HepG2 (cell line): Measurements from ENCODE around the gene MCRS1.

Experiments
- ASH2L ChIP-seq: fragments of 300-600, 200-600 bp; sonication (generic); IDR thresholded peaks from 2 replicates; pipeline ENCODE4 v1.7.0; 2017; ENCODE audit warnings: low read depth, mild to moderate bottlenecking, moderate library complexity, mixed read lengths, low read length; ENCODE audit not compliant: insufficient read length
- CREM ChIP-seq, 2 experiments: sonication (generic) in 1 of 2; formaldehyde crosslinking in 1 of 2; IDR thresholded peaks; 2 replicates each; pipeline versions ENCODE4 v1.4.0 to v1.6.1; 2016 to 2020; ENCODE audit warnings: antibody characterized with exemption in 1 of 2, mild to moderate bottlenecking in 1 of 2, missing genetic modification reagents in 1 of 2
- KDM6A ChIP-seq: IDR thresholded peaks from 2 replicates; pipeline ENCODE4 v1.6.1; 2016; ENCODE audit warnings: low read depth
- NFE2L1 ChIP-seq: sonication (generic); formaldehyde crosslinking; IDR thresholded peaks from 2 replicates; pipeline ENCODE4 v1.4.0; 2020; ENCODE audit warnings: missing genetic modification reagents, mild to moderate bottlenecking, borderline replicate concordance
- POLR2A ChIP-seq, 2 experiments: IDR thresholded peaks; 2 replicates each; pipeline ENCODE4 v1.6.1; 2011; ENCODE audit warnings: low read depth in 2 of 2, low read length in 2 of 2, mild to moderate bottlenecking in 1 of 2, moderate library complexity in 1 of 2; ENCODE audit not compliant: insufficient read depth in 1 of 2
- WIZ ChIP-seq: sonication (generic); formaldehyde crosslinking; IDR thresholded peaks from 2 replicates; pipeline ENCODE4 v1.5.1; 2020; ENCODE audit warnings: mild to moderate bottlenecking, missing genetic modification reagents
- YEATS2 ChIP-seq: sonication (generic); formaldehyde crosslinking; IDR thresholded peaks from 2 replicates; pipeline ENCODE4 v1.4.0; 2020; ENCODE audit warnings: missing genetic modification reagents, borderline replicate concordance
- ZNF143 ChIP-seq: sonication (generic); formaldehyde crosslinking; IDR thresholded peaks from 2 replicates; pipeline ENCODE4 v1.4.0; 2020; ENCODE audit warnings: missing genetic modification reagents
- TF ChIP-seq, protein P1 (sequence below): sonication (generic); formaldehyde crosslinking; IDR thresholded peaks from 2 replicates; pipeline ENCODE4 v1.5.1; 2020; ENCODE audit warnings: mild to moderate bottlenecking, moderate library complexity, missing genetic modification reagents
- TF ChIP-seq, protein P2 (sequence below): sonication (generic); formaldehyde crosslinking; IDR thresholded peaks from 2 replicates; pipeline ENCODE4 v1.8.0; 2022; ENCODE audit warnings: missing genetic modification reagents, mild to moderate bottlenecking, borderline replicate concordance
- TF ChIP-seq, protein P3 (sequence below): sonication (generic); formaldehyde crosslinking; IDR thresholded peaks from 2 replicates; pipeline ENCODE4 v1.8.1; 2022; ENCODE audit warnings: mild to moderate bottlenecking, missing genetic modification reagents

DNA sequence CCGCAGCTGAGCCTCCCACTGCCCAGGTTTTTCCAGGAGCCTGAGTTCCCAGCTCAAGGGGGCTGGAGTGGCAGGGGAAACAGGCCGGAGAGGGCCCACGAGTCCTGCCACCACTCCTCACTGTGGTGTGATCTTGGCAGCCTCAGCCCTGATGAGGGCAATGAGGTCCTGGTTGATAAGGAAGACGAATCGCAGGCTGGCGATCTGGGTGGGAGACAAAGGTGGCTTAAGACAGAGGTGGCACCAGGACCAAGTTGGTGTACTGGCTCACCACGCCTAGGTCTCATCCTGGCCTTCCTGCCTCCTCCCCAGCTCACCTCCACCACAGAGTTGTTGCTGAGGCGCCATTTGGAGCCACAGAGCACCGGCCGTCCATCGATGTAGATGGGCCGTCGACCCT lies 9.4 kb downstream of the MCRS1 start:
- no peak for TF ChIP-seq WIZ (CRISPR knock-in tag)
- no peak for TF ChIP-seq CREM (IDR thresholded peaks at IDR 0.05)
- TF ChIP-seq CREM (CRISPR knock-in tag; IDR thresholded peaks at IDR 0.05), result no peak
- no peak for TF ChIP-seq ZNF143 (CRISPR knock-in tag)
- TF ChIP-seq NFE2L1 (CRISPR knock-in tag), result no peak
- TF ChIP-seq, protein P1, sequence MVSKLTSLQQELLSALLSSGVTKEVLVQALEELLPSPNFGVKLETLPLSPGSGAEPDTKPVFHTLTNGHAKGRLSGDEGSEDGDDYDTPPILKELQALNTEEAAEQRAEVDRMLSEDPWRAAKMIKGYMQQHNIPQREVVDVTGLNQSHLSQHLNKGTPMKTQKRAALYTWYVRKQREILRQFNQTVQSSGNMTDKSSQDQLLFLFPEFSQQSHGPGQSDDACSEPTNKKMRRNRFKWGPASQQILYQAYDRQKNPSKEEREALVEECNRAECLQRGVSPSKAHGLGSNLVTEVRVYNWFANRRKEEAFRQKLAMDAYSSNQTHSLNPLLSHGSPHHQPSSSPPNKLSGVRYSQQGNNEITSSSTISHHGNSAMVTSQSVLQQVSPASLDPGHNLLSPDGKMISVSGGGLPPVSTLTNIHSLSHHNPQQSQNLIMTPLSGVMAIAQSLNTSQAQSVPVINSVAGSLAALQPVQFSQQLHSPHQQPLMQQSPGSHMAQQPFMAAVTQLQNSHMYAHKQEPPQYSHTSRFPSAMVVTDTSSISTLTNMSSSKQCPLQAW (CRISPR knock-in tag), result no peak
- TF ChIP-seq, protein P2, sequence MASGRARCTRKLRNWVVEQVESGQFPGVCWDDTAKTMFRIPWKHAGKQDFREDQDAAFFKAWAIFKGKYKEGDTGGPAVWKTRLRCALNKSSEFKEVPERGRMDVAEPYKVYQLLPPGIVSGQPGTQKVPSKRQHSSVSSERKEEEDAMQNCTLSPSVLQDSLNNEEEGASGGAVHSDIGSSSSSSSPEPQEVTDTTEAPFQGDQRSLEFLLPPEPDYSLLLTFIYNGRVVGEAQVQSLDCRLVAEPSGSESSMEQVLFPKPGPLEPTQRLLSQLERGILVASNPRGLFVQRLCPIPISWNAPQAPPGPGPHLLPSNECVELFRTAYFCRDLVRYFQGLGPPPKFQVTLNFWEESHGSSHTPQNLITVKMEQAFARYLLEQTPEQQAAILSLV (CRISPR knock-in tag), result no peak
- TF ChIP-seq, protein P3, sequence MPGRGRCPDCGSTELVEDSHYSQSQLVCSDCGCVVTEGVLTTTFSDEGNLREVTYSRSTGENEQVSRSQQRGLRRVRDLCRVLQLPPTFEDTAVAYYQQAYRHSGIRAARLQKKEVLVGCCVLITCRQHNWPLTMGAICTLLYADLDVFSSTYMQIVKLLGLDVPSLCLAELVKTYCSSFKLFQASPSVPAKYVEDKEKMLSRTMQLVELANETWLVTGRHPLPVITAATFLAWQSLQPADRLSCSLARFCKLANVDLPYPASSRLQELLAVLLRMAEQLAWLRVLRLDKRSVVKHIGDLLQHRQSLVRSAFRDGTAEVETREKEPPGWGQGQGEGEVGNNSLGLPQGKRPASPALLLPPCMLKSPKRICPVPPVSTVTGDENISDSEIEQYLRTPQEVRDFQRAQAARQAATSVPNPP, result no peak
- no peak for TF ChIP-seq KDM6A
- TF ChIP-seq ASH2L, result no peak
- TF ChIP-seq POLR2A (IDR thresholded peaks at IDR 0.05; ENCODE audit: insufficient read depth in 1 of 2, low read depth in 2 of 2, low read length in 2 of 2), result no peak
- TF ChIP-seq YEATS2 (CRISPR knock-in tag), result no peak
